ENCODE results near the gene OR2A12. TPM values are rescaled to one million over a fixed set of nuclear protein-coding genes. Genes with fewer than 3 reads are reported as not detected.

Gene OR2A12, protein sequence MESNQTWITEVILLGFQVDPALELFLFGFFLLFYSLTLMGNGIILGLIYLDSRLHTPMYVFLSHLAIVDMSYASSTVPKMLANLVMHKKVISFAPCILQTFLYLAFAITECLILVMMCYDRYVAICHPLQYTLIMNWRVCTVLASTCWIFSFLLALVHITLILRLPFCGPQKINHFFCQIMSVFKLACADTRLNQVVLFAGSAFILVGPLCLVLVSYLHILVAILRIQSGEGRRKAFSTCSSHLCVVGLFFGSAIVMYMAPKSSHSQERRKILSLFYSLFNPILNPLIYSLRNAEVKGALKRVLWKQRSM
- total RNA-seq (2021; ENCODE audit: unreplicated experiment) (not detected), Bru-seq, nascent RNA (not detected), BruChase-seq, experiment 1, labeled RNA remaining after a 2-hour chase (not detected), BruChase-seq, experiment 2, labeled RNA remaining after a 6-hour chase (not detected)
- polyA plus RNA-seq (2012; ENCODE audit: insufficient read length) = 0.05 TPM
- long read RNA-seq = 0 reads

GRCh38 chr7:144085978-144086377 lies at the start of gene OR2A12:
Gene OR2A12 (plus strand): TSS chr7:144086278. CDS start chr7:144095108, 8,830 bp downstream.
- Histone ChIP-seq H3K36me3 (ENCODE audit: control insufficient read depth, insufficient read depth, low read length) (no peaks in the 10 kb centered on the region), H3K27me3 (ENCODE audit: control insufficient read depth, insufficient read depth, low read length) (no peaks in the 10 kb centered on the region), H3K4me3 (ENCODE audit: low read depth in 2 of 2, low read length in 2 of 2) (no peak within 1 kb of the TSS), H3K27ac (ENCODE audit: low read length) (no peak within 1 kb of the TSS), H3K4me1 (ENCODE audit: control insufficient read depth, insufficient read depth, low read length) (no peaks in the 10 kb centered on the region), H3K9me3 (ENCODE audit: control insufficient read depth, insufficient read depth, low read depth, low read length) (no peaks in the 10 kb centered on the region)
- no peak for DNase-seq (ENCODE audit: low read depth, low spot score)
- POLR2A ChIA-PET = no interaction called here
- no peak for ATAC-seq
- in situ Hi-C loops (cut with HindIII; ENCODE audit: low pct_unique_long_range_greater_than_20kb, low sequenced_read_pairs) = no loop called here
- TF ChIP-seq REST (IDR thresholded peaks at IDR 0.05; ENCODE audit: insufficient read depth in 1 of 2, low read depth in 2 of 2, low read length in 1 of 2) (no peak), POLR2AphosphoS5 (IDR thresholded peaks at IDR 0.05; ENCODE audit: low read depth, low read length) (no peak), TCF7L2 (IDR thresholded peaks at IDR 0.05; ENCODE audit: low read depth, low read length) (no peak), SIN3A (IDR thresholded peaks at IDR 0.05; ENCODE audit: borderline replicate concordance, insufficient read depth, low read depth, low read length) (no peak)
- TF ChIP-seq, protein P1, sequence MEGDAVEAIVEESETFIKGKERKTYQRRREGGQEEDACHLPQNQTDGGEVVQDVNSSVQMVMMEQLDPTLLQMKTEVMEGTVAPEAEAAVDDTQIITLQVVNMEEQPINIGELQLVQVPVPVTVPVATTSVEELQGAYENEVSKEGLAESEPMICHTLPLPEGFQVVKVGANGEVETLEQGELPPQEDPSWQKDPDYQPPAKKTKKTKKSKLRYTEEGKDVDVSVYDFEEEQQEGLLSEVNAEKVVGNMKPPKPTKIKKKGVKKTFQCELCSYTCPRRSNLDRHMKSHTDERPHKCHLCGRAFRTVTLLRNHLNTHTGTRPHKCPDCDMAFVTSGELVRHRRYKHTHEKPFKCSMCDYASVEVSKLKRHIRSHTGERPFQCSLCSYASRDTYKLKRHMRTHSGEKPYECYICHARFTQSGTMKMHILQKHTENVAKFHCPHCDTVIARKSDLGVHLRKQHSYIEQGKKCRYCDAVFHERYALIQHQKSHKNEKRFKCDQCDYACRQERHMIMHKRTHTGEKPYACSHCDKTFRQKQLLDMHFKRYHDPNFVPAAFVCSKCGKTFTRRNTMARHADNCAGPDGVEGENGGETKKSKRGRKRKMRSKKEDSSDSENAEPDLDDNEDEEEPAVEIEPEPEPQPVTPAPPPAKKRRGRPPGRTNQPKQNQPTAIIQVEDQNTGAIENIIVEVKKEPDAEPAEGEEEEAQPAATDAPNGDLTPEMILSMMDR (IDR thresholded peaks at IDR 0.05) = no peak
- intact Hi-C loops (cut with micrococcal nuclease; ENCODE audit: unreplicated experiment) = no loop called here
- BruUV-seq (replicated peaks) = no TSS peak
- CTCF ChIA-PET = no interaction called here

GRCh38 chr7:144036302-144036885 lies 49.7 kb upstream of the OR2A12 start:
- TF ChIP-seq REST (IDR thresholded peaks at IDR 0.05; ENCODE audit: insufficient read depth in 1 of 2, low read depth in 2 of 2, low read length in 1 of 2) (no peak), TCF7L2 (IDR thresholded peaks at IDR 0.05; ENCODE audit: low read depth, low read length) (no peak), SIN3A (IDR thresholded peaks at IDR 0.05; ENCODE audit: borderline replicate concordance, insufficient read depth, low read depth, low read length) (no peak)
- no peaks in the 10 kb centered on the region; the same call in 1 of the 2 replicates for H3K27me3 ChIP-seq (ENCODE audit: control insufficient read depth, insufficient read depth, low read length)
- no peaks in the 10 kb centered on the region for H3K4me1 ChIP-seq (ENCODE audit: control insufficient read depth, insufficient read depth, low read length)
- ChIA-PET CTCF (no interaction called here), POLR2A (no interaction called here)
- intact Hi-C loops (cut with micrococcal nuclease; ENCODE audit: unreplicated experiment) = no loop called here
- no TSS peak for BruUV-seq (replicated peaks)
- no peaks in the 10 kb centered on the region for H3K9me3 ChIP-seq (ENCODE audit: control insufficient read depth, insufficient read depth, low read depth, low read length)
- no peak overlapping the region for H3K27ac ChIP-seq (ENCODE audit: low read length)
- ATAC-seq = no peak
- no peak overlapping the region for H3K4me3 ChIP-seq (ENCODE audit: low read depth in 2 of 2, low read length in 2 of 2)
- in situ Hi-C loops (cut with HindIII; ENCODE audit: low pct_unique_long_range_greater_than_20kb, low sequenced_read_pairs) = no loop called here
- H3K36me3 ChIP-seq (ENCODE audit: control insufficient read depth, insufficient read depth, low read length) = no peaks in the 10 kb centered on the region
- DNase-seq (ENCODE audit: low read depth, low spot score) = no peak
